Measurements from ENCODE around the gene LSM12. TPM values are rescaled to one million over a fixed set of nuclear protein-coding genes. Genes with fewer than 3 reads are reported as not detected.

Gene LSM12
- total and polyA plus RNA-seq, 7 donors: 39.6 to 65.9 (median 47.9) TPM

DNA sequence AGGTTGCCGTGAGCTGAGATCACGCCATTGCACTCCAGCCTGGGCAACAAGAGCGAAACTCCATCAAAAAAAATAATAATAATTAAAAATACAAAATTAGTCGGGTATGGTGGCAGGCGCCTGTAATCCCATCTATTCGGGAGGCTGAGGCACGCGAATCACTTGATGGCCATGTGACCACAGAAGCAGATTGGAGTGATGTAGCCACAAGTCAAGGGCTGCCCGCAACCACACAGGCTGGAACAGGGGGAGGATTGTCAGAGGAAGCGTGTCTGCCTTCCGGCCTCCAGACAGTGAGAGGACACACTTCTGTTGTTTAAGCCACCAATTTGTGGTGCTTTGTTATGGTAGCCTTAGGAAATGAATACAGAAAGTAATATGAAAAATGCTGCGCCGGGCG lies 73.8 kb downstream of the LSM12 start:
- DNase-seq (no peak), ATAC-seq (no peak)
- Histone ChIP-seq H3K36me3 (ENCODE audit: insufficient read depth in 1 of 2, low read depth in 1 of 2) (no peaks in the 10 kb centered on the region), H3K27me3 (ENCODE audit: insufficient read depth in 3 of 3, low read length in 2 of 3) (peaks cover 0 to 23% (median 2%) of the 10 kb centered on the region in 3 donors), H3K4me3 (no peak overlapping the region), H3K4me1 (peaks cover 6% of the 10 kb centered on the region), H3K27ac (no peak overlapping the region), H3K9me3 (no peaks in the 10 kb centered on the region)
- intact Hi-C loops (cut with DNase I): no loop called here
- TF ChIP-seq, protein P1, sequence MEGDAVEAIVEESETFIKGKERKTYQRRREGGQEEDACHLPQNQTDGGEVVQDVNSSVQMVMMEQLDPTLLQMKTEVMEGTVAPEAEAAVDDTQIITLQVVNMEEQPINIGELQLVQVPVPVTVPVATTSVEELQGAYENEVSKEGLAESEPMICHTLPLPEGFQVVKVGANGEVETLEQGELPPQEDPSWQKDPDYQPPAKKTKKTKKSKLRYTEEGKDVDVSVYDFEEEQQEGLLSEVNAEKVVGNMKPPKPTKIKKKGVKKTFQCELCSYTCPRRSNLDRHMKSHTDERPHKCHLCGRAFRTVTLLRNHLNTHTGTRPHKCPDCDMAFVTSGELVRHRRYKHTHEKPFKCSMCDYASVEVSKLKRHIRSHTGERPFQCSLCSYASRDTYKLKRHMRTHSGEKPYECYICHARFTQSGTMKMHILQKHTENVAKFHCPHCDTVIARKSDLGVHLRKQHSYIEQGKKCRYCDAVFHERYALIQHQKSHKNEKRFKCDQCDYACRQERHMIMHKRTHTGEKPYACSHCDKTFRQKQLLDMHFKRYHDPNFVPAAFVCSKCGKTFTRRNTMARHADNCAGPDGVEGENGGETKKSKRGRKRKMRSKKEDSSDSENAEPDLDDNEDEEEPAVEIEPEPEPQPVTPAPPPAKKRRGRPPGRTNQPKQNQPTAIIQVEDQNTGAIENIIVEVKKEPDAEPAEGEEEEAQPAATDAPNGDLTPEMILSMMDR (IDR thresholded peaks at IDR 0.05): no peak
- 90 to 92% (median 91%) methylated on average over 14 of the region's 14 CpGs for WGBS, 3 donors

DNA sequence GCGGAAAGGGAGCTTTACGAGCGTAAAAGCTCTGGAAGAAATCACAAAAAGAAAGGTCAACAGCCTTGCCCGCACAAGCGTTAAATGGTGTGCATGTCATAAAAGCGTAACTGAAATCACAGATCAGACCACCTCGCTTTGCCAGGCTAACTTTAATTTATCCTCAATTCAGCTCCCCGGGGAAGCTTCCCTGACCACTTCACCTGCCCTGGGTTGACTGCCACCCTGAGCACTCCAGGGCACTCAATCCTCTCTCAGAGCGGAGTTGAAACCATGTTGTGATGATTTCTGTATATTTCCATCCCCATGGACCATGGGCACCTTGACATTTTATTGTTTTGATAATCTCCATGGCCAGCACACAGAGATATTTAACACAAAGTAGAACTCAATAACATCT lies 78.2 kb downstream of the LSM12 start:
- no peak for ATAC-seq
- TF ChIP-seq, protein P1 (IDR thresholded peaks at IDR 0.05): no peak
- no peaks in the 10 kb centered on the region for H3K9me3 ChIP-seq
- H3K4me1 ChIP-seq: peaks cover 12% of the 10 kb centered on the region
- intact Hi-C loops (cut with DNase I): no loop called here
- peaks cover 0 to 12% (median 2%) of the 10 kb centered on the region in 3 donors for H3K27me3 ChIP-seq (ENCODE audit: insufficient read depth in 3 of 3, low read length in 2 of 3)
- no peak overlapping the region for H3K4me3 ChIP-seq
- no peaks in the 10 kb centered on the region for H3K36me3 ChIP-seq (ENCODE audit: insufficient read depth in 1 of 2, low read depth in 1 of 2)
- WGBS, 3 donors: 57 to 69% (median 65%) methylated on average over 9 of the region's 9 CpGs
- H3K27ac ChIP-seq: no peak overlapping the region
- no peak for DNase-seq

DNA sequence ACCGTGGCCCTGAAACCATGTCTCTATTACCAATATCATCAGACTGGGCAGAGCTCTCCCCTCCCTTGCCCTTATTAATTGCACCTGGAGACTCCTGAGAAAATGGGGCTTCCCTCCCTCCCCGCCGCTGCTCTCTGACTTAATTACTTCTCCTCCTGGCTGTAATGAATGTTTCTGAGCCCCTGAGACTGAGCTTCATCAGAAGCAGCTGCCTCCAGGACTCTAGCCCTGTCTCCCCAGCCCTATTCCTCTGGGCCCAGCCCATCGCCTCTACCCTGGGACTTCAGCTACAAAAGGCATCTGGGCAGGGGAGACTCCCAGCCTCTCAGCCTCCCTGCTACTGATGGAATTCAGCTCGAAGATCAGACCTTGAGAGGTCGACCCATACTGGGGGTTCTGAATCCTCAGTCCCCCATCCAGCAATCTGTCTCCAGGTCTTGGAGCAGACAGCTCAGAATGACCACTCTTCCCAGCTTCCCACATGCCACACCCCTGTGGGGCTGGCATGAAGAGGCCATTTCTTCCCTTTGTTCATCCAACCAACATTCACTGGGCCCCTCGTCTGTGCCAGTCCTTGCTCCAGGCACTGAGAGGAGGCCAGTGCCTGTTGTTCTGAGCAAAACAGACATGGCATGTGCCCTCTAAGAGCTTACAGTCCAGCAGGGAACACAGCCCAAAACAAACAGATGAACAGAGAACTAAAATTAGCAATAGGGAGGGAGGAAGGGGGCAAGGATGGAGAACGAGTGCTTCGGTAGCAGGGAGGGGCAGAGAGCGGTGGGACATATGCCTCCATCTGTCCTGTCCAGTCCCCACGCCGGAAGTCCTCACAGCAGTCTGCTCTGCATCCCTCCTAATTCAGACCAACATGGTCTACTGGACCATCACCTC lies 79.1 kb downstream of the LSM12 start:
- intact Hi-C loops (cut with DNase I): no loop called here
- no peak overlapping the region for H3K27ac ChIP-seq
- H3K4me1 ChIP-seq: peaks cover 12% of the 10 kb centered on the region
- H3K9me3 ChIP-seq: no peaks in the 10 kb centered on the region
- ATAC-seq: peak; percentile 27 to 54 (median 36)
- WGBS, 3 donors: 47 to 58% (median 54%) methylated on average over 12 of the region's 12 CpGs
- H3K27me3 ChIP-seq (ENCODE audit: insufficient read depth in 3 of 3, low read length in 2 of 3): peaks cover 0 to 20% (median 3%) of the 10 kb centered on the region in 3 donors
- H3K4me3 ChIP-seq: no peak overlapping the region
- TF ChIP-seq, protein P1 (IDR thresholded peaks at IDR 0.05): no peak
- no peak for DNase-seq
- H3K36me3 ChIP-seq (ENCODE audit: insufficient read depth in 1 of 2, low read depth in 1 of 2): no peaks in the 10 kb centered on the region

DNA sequence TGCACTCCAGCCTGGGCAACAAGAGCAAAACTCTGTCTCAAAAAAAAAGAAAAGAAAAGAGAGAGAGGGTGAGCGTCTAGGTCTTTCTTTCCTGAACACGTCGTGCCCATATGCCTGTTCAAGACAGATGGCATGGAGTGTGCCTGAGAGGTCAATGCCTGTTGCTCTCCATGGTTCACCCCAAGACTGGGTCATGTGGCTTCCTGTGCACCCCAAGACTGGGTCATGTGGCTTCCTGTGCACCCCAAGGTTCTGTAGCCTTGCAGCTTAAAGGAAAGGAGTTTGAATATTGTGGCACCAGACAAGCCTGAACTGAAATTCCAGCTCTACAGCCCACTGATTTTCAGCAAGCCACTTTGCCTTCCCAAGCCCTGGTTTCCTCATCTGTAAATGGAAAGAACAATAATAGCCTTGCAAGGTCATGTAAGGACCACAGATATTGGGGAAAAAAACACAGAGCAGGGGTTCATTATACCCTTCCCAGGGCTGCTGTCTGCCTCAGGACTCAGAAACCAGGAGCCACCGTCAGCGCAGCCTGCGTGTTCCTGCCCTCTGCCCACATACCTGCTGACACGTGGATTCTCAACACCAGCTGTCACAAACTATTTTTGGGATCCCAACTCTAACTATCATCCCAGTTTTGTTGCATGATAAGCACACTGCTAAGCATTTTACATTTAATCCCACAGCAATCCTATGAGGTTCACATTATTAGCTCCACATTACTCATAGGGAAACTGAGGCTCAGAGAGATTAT lies 80.1 kb downstream of the LSM12 start:
- intact Hi-C loops (cut with DNase I): no loop called here
- no peak overlapping the region for H3K27ac ChIP-seq
- no peak overlapping the region for H3K4me3 ChIP-seq
- H3K27me3 ChIP-seq (ENCODE audit: insufficient read depth in 3 of 3, low read length in 2 of 3): peaks cover 0 to 29% (median 7%) of the 10 kb centered on the region in 3 donors
- TF ChIP-seq, protein P1 (IDR thresholded peaks at IDR 0.05): no peak
- no peaks in the 10 kb centered on the region for H3K9me3 ChIP-seq
- H3K36me3 ChIP-seq (ENCODE audit: insufficient read depth in 1 of 2, low read depth in 1 of 2): no peaks in the 10 kb centered on the region
- DNase-seq (no peak), ATAC-seq (peak; percentile 78 to 90 (median 84))
- 53 to 71% (median 53%) methylated on average over 7 of the region's 7 CpGs for WGBS, 3 donors
- peaks cover 12% of the 10 kb centered on the region for H3K4me1 ChIP-seq

Data from psoas muscle (tissue), 8 donors.